T1000 (cell line): ENCODE measurements around the gene SPI1.

Experiments
- DNase-seq: peaks from one replicate; lab custom pipeline; 2025; ENCODE audit warnings: mixed read lengths; lab: John Stamatoyannopoulos, UW

The SPI1 gene

DNA sequence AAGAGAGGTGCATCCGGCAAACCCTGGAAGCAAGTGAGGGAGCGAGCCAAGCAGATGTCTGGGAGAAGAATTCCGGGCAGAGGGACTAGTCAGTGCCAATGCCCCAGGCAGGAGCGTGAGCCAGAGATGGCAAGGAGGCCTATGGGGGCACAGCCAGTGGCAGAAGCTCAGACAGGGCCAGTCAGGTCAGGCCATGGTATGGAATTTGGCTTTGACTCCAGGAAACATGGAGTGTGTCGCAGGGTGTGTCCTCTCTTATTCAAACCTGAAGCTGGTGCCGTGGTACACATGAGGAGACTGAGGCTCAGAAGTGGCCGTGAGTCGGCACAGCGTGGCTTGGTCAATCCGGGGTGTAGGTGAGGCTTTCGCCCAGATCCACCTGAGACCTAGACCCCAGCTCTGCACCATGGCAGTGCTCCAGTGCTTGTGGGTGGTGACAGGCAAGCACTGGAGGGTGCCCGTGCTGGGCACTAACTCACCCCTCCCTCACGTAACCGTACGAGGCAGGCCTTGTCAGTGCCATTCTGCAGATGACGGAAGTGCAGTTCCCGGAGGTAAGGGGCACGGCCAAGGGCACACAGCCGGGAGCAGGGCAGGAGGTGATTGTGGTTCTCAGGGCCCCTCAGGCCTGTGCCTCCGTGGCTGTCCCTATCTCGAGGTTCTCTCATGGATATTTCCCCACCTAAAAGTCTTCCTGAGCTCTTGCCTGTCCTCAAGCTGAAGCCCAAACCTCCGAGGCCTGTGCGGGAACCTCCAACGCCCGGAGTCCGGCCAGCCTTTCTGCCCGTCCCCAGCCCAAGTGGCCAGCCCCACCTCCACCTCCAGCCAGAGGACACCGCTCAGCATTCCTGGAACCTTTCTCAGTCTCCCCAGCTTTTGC, 10.6 kb upstream of the SPI1 start:
- DNase-seq = no peak

DNA sequence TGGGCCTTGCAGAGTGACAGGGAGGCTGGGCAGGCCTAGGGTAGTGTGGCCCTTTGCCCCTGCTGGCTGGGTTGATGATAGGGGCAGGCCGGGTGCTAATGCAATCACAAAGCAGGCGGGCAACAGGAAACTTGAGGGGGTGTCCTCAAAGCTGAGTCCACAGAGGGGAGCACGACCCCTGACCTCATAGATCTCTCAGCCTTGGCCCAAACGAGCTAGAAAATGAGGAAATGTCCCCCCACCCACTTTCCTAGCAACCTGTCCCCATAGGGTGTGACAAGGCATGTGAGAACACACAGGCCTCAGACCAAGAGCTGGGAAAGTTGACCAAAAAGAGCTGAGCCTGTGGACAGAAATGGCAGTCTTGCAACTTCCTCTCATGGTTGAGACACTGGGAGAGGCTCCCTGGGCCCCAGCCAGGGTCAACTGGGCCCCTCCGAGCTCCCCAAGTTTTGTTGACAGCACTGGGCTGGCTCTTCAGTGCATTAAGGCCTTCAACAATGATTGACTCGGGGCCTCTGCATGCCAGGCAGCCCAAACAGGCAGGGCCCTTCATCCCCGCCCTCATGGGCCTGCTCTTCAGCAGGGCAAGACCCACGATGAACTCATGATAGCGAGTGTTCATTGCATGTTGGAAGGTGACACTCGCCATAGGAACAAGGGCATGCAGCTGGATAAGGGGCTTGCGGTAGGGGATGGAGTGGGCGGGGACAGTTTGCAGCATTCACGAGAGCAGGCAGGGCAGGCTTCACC, 9.8 kb upstream of the SPI1 start:
- no peak for DNase-seq

DNA sequence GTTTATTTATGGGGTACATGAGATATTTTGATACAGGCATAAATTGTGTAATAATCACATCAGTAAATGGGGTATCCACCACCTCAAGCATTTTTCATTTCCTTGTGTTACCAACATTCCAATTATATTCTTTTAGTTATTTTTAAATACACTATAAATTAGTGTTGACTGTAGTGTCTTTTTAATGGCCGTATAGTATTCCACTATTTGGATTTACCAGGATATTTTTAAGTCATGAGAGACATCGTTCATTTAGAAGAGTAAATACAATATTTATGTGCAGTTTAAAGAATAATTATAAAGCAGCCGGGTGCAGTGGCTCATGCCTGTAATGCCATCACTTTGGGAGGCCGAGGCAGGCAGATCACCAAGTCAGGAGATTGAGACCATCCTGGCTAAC, 6.2 kb upstream of the SPI1 start:
- no peak for DNase-seq

- DNase-seq = no peak
Observed at GRCh38 chr11:47383071-47383470, 4.7 kb upstream of the SPI1 start.

DNA sequence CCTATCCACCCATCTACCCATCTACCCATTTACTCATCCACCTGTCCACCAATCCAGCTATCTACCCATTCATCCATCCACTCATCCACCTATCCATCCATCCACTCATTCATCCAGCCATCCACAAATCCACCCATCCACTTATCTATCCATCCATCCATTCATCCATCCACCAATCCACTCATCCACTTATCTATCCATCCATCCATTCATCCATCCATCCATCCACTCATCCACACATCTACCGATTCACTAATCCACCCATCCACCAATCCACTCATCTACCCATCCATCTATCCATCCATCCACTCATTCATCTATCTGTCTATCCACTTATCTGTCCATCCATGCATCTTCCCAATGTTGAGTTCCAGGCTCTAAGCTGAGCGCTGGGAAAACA, 1.7 kb upstream of the SPI1 start:
- no peak for DNase-seq

GRCh38 chr11:47379317-47379716, 970 bp upstream of the SPI1 start:
- no peak for DNase-seq

DNA sequence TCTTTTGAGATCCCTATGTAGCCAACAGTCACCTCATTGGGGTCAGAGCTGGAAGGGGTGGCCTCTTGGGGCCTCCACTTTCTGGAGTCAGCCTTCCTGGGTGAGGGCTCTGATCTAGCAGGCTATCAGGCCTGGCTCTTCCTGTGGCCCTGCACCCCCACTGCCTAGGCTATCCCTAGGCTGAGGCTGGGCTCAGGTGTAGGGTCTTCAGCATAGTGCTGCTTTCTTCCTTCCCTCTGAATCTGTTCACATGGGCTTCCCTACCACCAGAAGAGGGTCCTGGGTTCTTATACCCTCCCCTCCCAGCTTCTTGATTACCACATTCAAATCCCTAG, 456 bp upstream of the SPI1 start:
- DNase-seq = no peak

DNA sequence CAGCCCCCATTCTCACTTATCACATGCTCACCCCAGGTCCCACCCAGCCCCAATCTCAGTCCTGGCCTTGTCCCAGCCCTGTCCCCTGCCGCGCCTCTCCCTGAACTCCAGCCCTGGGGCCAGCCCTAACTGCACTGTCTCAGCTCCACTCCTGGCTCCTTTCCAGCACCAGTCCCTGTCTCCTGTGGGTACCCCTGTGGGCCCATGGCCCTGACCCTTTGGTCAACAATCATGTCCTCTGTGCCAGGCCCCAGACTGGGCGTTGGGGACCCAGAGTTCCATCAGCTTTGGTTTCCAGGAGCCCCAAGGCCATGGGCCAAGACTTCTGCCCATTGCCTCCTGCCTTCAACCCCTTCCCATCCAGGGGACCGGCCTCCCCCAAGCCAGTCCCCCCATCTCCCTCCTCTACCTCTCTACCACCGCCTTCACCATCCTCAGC, 757 bp downstream of the SPI1 start:
- no peak for DNase-seq

DNA sequence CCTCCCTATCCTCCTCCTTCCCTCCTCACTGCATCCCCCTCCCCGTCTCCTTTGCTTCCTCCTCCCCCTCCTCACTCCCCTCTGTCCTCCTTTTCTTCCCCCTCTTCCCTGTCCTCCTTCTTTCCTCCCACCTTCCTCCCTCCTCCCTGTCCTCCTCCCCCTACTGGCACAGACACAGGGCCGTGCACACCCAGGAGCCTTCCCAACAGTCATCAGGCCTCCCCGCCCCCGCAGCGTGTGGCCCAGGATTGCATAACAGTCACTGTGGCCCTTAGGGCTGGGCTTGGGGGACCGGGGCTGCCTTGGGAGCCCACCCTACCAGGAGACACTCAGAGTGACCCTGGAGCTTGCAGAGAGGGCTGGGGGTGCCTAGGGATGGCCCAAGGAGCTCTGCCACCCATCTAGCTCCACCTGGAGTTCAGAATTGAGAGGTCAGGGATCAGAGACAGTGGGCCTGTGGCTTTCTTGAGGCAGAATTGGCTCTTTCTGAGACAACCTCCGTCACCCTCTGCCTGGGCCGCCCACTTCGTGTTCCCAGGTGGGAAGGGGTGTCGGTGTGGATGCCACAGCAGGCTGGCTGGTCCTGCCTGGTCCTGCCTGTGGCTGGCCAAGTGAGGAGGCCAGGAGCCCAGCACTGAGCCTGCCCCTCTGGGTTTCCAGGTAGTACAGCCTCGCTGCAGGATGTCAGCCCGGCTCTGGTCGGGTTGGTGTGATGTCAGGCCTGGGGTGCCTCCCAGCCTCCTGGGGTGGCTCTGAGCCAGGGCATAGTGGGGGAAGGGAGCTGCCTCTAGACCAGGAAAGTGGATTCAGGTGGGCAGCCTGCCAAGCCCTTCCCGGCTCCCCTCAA, 1.6 kb downstream of the SPI1 start:
- DNase-seq = no peak

DNA sequence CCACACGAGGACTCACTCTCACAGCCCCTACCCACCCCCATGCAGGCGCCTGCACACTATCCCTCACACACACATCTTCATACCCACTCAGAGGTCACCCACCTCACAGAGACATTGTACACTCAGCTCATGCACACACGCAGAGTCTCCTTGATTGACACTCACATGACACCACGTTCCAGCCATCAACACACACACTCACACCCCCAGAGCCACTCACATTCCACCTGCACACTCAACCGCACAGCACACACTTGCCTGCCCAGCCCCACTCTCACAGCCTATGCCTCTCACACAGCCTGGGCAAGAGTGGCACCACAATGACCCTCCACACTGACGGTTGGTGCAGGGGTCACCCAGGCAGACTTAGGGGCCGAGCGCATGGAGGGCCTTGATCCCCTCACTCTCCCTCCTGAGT, 2.2 kb downstream of the SPI1 start:
- no peak for DNase-seq

GRCh38 chr11:47375546-47376085, 2.7 kb downstream of the SPI1 start:
- DNase-seq = no peak

DNA sequence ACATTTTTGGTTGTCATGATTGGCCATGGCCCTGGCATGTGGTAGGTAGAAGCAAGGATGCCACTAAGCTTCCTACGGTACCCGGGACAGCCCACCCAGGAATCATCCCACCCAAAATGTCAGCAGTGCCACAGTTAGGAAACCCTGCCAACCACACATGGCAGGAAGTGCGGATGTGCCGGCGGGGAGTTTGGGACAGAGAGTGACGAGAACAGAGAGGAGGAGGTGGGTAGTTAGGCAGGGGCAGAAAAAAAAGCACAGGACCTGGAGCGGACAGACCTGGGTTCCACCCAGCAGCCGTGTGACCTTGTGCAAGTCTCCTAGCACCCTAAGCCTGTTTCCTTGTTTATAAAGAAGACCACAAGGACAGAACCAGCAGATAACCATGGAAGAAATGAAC, 3.3 kb downstream of the SPI1 start:
- DNase-seq = no peak

DNA sequence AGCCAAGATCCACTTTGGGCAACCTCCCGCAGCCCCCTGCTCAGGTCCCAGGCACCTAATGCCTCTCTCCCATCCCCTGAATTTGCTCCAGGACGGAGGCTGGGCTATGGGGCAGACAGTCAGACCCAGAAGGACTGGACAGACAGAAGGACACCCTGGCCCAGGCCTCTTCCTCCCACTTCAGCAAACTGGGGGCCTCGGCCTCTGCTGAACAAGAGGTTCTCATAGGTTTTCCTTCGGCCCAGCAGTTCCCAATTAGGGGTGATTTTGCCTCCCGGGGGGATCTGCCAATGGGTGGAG, 3.7 kb downstream of the SPI1 start:
- DNase-seq = no peak

DNA sequence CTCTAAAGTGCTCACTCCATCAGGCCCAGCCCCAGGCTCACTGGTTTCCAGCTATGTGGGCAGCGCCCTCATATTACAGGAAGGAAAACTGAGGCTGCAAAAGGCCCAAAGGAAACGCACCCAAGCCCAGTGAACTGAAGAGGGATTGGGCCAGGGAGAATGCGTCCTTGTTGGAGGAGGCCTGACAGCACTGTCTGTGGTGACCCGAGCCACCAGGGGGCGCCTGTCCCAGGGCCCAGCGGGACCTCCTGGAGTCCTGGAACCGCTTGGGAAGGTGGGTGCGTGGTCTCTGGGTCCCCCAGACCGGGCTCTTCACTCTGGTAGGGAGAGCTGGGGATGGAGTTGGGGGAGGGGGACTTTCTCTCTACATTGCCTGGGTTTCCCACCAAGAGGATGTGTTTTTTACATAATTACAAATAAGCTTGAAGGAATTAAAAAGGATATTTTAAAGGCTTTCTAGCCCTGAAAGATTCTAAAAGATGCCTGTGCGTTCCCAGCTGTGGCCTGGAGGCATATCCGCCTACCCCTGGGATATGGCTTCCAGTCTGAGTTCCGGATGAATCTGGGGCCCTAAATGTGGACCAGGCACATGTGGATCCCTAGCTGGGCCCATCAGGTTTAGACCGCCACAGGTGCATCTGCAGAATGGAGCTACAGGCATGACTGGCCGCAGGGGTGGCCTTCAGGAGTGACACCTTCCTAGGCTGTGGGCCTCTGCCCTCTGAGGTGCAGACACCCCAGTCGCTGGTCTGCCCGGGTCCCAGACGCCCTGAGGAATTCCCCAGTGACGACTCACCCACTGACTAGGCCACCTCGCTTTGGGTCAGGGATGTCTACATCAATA, 4.2 kb downstream of the SPI1 start:
- DNase-seq = no peak

- no peak for DNase-seq
Observed at GRCh38 chr11:47372422-47372821, 5.9 kb downstream of the SPI1 start.

- DNase-seq = no peak
Observed at GRCh38 chr11:47369676-47370075, 8.7 kb downstream of the SPI1 start.

DNA sequence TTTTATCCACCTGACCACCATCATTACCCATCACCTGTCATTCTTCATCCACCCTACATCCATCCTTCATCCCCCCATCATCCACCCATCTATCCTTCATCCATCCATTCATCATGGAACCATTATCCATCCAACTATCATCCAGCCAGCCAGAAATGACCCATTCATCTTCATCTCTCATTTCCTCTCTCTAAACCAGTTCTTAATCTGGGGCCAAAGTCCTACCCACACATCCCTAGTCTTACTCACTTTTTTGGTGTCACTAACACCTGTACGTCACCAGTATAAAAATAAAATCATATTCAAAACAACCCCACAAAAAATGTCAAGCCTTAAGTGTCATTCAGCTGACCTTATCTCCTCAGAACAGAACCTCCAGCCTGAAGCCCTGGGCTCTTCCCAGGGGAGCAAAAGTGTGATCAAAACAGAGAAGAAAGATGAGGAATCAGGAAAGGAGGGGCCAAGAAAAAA, 12.3 kb downstream of the SPI1 start:
- DNase-seq = no peak

GRCh38 chr11:47361419-47361818, 16.9 kb downstream of the SPI1 start:
- no peak for DNase-seq

- DNase-seq = no peak
Observed at GRCh38 chr11:47360341-47360740, 18.0 kb downstream of the SPI1 start.

- DNase-seq = no peak
Observed at GRCh38 chr11:47359586-47359985, 18.8 kb downstream of the SPI1 start.

DNA sequence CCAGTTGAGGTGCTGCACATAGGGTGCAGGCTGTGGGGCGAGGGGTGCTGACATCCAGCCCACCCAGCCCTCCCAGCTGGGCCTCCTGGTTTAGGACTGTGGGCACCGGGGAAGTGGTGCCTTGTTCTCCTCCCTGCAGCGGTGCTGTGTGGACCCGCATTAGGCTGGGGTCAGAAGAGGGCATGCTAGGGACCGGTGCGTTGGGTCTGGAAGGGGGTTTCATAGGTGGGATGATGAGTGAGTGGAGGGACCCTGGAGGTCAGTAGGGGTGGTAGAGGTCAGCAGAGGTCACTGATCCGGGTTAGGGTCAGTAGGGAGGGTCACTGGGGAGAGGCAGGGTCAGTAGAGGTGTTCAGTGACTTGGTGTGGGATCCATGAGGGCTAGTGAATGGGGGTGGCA, 19.2 kb downstream of the SPI1 start:
- DNase-seq = no peak

GRCh38 chr11:47358731-47359051, 19.7 kb downstream of the SPI1 start:
- no peak for DNase-seq
